Colonic mucosa (tissue), 4 donors: ENCODE data around the gene RITA1. TPM values are rescaled to one million over a fixed set of nuclear protein-coding genes. Genes with fewer than 3 reads are reported as not detected.

Experiments used
- DNase-seq: peaks from one replicate; pipeline ENCODE4 v3.0.0-alpha.2; 2020
- H3K27ac ChIP-seq: fragments of 200-600 bp; one replicate; pipeline ENCODE4 v1.8.0; 2021
- H3K27me3 ChIP-seq: fragments of 200-600 bp; one replicate; pipeline ENCODE4 v1.8.0; 2021
- H3K36me3 ChIP-seq: fragments of 200-600 bp; one replicate; pipeline ENCODE4 v1.8.0; 2021
- H3K4me1 ChIP-seq: fragments of 200-600 bp; one replicate; pipeline ENCODE4 v1.8.0; 2021; ENCODE audit warnings: mild to moderate bottlenecking
- H3K4me3 ChIP-seq: fragments of 200-600 bp; one replicate; pipeline ENCODE4 v1.8.0; 2021
- H3K9ac ChIP-seq, 2 donors: one replicate each; pipeline ENCODE4 v1.7.0; 2013; ENCODE audit warnings: control low read depth in 2 of 2, low read depth in 2 of 2, low read length in 2 of 2
- H3K9me3 ChIP-seq: fragments of 200-600 bp; one replicate; pipeline ENCODE4 v1.8.0; 2021
- CTCF ChIP-seq: fragments of 200-600 bp; IDR thresholded peaks from one replicate; pipeline ENCODE4 v1.8.0; 2022; ENCODE audit warnings: antibody characterized with exemption, mild to moderate bottlenecking
- intact Hi-C: fragments of 100-400 bp; cut with DNase I; formaldehyde crosslinking; loops from one replicate; pipeline ENCODE4 v1.14.1; 2022
- total RNA-seq, 2 donors: library from RNA; stranded (reverse); fragmentation: NEBNext Ultra II Directional in 1 of 2; extraction: Animal tissue kit (Norgen Biotek cat#: 25700) in 1 of 2; gene quantifications; one replicate each; pipeline ENCODE4 v1.2.1, GENCODE V29; 2021
- donor health status: healthy.
- donor health status: DM: no; HTN: no; CAD: no.
- donor health status: DM: no; HTN: no; CAD: no.

The RITA1 gene
- total RNA-seq, 2 donors from 2014 or later, result 13.9 to 26.9 TPM

GRCh38 chr12:113157218-113157859 is 28.2 kb upstream of the RITA1 start:
- Histone ChIP-seq H3K9ac (no peak overlapping the region), H3K9me3 (no peaks in the 10 kb centered on the region), H3K4me3 (no peak overlapping the region), H3K36me3 (peaks cover 5% of the 10 kb centered on the region), H3K27ac (no peak overlapping the region), H3K4me1 (peaks cover 3% of the 10 kb centered on the region), H3K27me3 (peaks cover 14% of the 10 kb centered on the region)
- no peak for TF ChIP-seq CTCF
- intact Hi-C loops, result loop anchor here (10.0 kb wide), 1 partner anchor 63 kb away; no protein-coding TSS in a partner anchor
- DNase-seq, result no peak

- intact Hi-C loops, result loop anchor here (10.0 kb wide), 1 partner anchor 64 kb away; no protein-coding TSS in a partner anchor
- Histone ChIP-seq H3K4me3 (no peak overlapping the region), H3K36me3 (peaks cover 5% of the 10 kb centered on the region), H3K9me3 (no peaks in the 10 kb centered on the region), H3K4me1 (peaks cover 3% of the 10 kb centered on the region), H3K27me3 (peaks cover 14% of the 10 kb centered on the region), H3K9ac (no peak overlapping the region), H3K27ac (no peak overlapping the region)
- TF ChIP-seq CTCF, result no peak
- DNase-seq, result no peak
Measured at GRCh38 chr12:113158439-113159203, 26.9 kb upstream of the RITA1 start.

- H3K4me1 ChIP-seq, result no peaks in the 10 kb centered on the region
- H3K27ac ChIP-seq, result no peak overlapping the region
- no peak for DNase-seq
- peaks cover 5% of the 10 kb centered on the region for H3K36me3 ChIP-seq
- peaks cover 1% of the 10 kb centered on the region for H3K27me3 ChIP-seq
- intact Hi-C loops, result loop anchor here (10.0 kb wide), 1 partner anchor 65 kb away; no protein-coding TSS in a partner anchor
- no peak for TF ChIP-seq CTCF
- no peak overlapping the region for H3K9ac ChIP-seq
- H3K4me3 ChIP-seq, result no peak overlapping the region
- no peaks in the 10 kb centered on the region for H3K9me3 ChIP-seq
Measured at GRCh38 chr12:113159937-113160336, 25.6 kb upstream of the RITA1 start.

GRCh38 chr12:113161415-113162016 is 24.0 kb upstream of the RITA1 start:
- no peak for TF ChIP-seq CTCF
- Histone ChIP-seq H3K4me1 (no peaks in the 10 kb centered on the region), H3K9ac (no peak overlapping the region), H3K27ac (no peak overlapping the region), H3K27me3 (no peaks in the 10 kb centered on the region), H3K9me3 (no peaks in the 10 kb centered on the region), H3K36me3 (peaks cover 5% of the 10 kb centered on the region), H3K4me3 (no peak overlapping the region)
- no peak for DNase-seq
- intact Hi-C loops, result no loop called here

- Histone ChIP-seq H3K4me3 (no peak overlapping the region), H3K27ac (no peak overlapping the region), H3K36me3 (peaks cover 5% of the 10 kb centered on the region), H3K9ac (no peak overlapping the region), H3K4me1 (no peaks in the 10 kb centered on the region), H3K9me3 (no peaks in the 10 kb centered on the region), H3K27me3 (no peaks in the 10 kb centered on the region)
- intact Hi-C loops, result no loop called here
- no peak for DNase-seq
- TF ChIP-seq CTCF, result no peak
Measured at GRCh38 chr12:113162102-113163029, 23.2 kb upstream of the RITA1 start.
